Small intestine (tissue), 7 donors: ENCODE data around the gene TNC. TPM values are rescaled to one million over a fixed set of nuclear protein-coding genes. Genes with fewer than 3 reads are reported as not detected.

Experiments used
- DNase-seq, 2 donors: peaks; one replicate each; pipeline versions ENCODE4 v3.0.0 to v3.0.0-alpha.2; 2013
- FAIRE-seq: peaks from 2 replicates; lab custom pipeline; 2012; peaks lifted over from hg19 to GRCh38; lab: Jason Lieb, UNC
- H3K27ac ChIP-seq, 3 donors: one replicate each; pipeline ENCODE4 v1.5.1; 2013; ENCODE audit warnings: low read length in 2 of 3, mild to moderate bottlenecking in 2 of 3, control low read depth in 1 of 3, inconsistent platforms in 1 of 3, low read depth in 1 of 3, moderate library complexity in 1 of 3
- H3K27me3 ChIP-seq, 3 donors: one replicate each; pipeline ENCODE4 v1.6.1; 2013; ENCODE audit warnings: low read length in 3 of 3, inconsistent platforms in 1 of 3; ENCODE audit not compliant: control insufficient read depth in 3 of 3, insufficient read depth in 3 of 3
- H3K36me3 ChIP-seq, 3 donors: one replicate each; pipeline ENCODE4 v1.6.1; 2013; ENCODE audit warnings: low read length in 3 of 3, inconsistent platforms in 1 of 3, low read depth in 1 of 3, mild to moderate bottlenecking in 1 of 3, moderate library complexity in 1 of 3; ENCODE audit not compliant: control insufficient read depth in 3 of 3, insufficient read depth in 2 of 3
- H3K4me1 ChIP-seq, 3 donors: one replicate each; pipeline ENCODE4 v1.6.1; 2013; ENCODE audit warnings: low read length in 2 of 3, inconsistent platforms in 1 of 3, low read depth in 1 of 3, mild to moderate bottlenecking in 1 of 3, moderate library complexity in 1 of 3; ENCODE audit not compliant: control insufficient read depth in 3 of 3, insufficient read depth in 2 of 3
- H3K4me3 ChIP-seq, 3 donors: one replicate each; pipeline ENCODE4 v1.5.1; 2013; ENCODE audit warnings: low read length in 3 of 3, control low read depth in 1 of 3, inconsistent platforms in 1 of 3, low read depth in 1 of 3, mild to moderate bottlenecking in 1 of 3, moderate library complexity in 1 of 3
- H3K9me3 ChIP-seq, 2 donors: one replicate each; pipeline ENCODE4 v1.6.1; 2013; ENCODE audit warnings: low read depth in 1 of 2, low read length in 1 of 2; ENCODE audit not compliant: control insufficient read depth in 2 of 2, insufficient read depth in 1 of 2
- WGBS, 3 donors: extraction: QIAGEN DNeasy Blood & Tissue Kit; methylation state at CpG; one replicate each; pipeline ENCODE4 v1.1.7; 2013; 5-methylcytosine and 5-hydroxymethylcytosine counted together
- polyA plus RNA-seq, 4 donors: library from polyadenylated mRNA; stranded (reverse) in 3 of 4; unstranded in 1 of 4; fragments of 200-250 nt in 3 of 4; fragments of 120-200 nt in 1 of 4; gene quantifications; one replicate each; pipeline versions ENCODE4 v1.2.1 to v1.2.3, GENCODE V29; 2013
- donor health status: healthy with polysubstance abuse.
- donor health status: control.
- donor health status: control.
- donor health status: Bipolar disorder and iron deficiency.
- donor health status: healthy.

TNC gene
- polyA plus RNA-seq, 4 donors: 0.54 to 19.6 (median 3.9) TPM

DNA sequence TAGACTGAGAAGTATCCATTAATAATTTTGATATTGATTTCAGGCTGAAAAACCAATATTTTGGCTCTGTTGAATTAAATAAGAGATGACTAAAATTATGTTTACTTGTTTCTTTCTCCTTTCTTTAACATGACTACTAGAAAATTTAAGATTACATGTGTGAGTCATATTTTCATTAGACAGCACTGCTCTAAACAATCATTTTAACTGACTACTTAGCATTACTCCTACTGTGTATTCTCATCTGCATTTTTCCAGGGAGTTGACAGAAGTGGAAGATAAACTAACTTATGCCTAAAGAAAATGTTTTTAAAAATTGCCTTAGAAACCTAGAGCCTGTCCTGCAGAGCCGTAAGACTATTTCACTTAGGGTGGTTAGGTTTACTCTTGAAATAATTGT is 29.1 kb downstream of the TNC start:
- Histone ChIP-seq H3K4me1 (no peaks in the 10 kb centered on the region), H3K36me3 (no peaks in the 10 kb centered on the region), H3K9me3 (no peaks in the 10 kb centered on the region), H3K27me3 (no peaks in the 10 kb centered on the region), H3K4me3 (no peak overlapping the region), H3K27ac (no peak overlapping the region)
- 84 to 95% (median 92%) methylated on average over 1 of the region's 1 CpG for WGBS, 3 donors
- DNase-seq (no peak), FAIRE-seq (no peak)

DNA sequence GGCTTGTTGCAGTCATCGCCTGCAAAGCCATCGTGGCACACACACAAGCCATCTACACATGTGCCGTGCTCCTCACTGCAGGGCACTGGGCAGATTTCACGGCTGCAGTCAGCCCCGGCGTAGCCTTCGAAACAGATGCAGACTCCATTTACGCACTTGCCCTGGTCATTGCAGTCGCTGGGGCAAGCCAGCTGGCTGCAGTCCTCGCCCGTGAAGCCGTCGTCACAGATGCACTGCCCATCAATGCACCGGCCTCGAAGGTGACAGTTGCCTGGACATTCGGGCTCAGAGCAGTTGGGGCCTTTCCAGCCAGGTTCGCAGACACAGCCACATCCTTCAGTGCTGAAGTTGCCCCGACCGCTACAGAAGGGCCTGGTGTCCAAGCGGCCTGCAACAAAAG is 31.1 kb downstream of the TNC start:
- no peak for DNase-seq
- H3K9me3 ChIP-seq: no peaks in the 10 kb centered on the region
- 94 to 95% (median 95%) methylated on average over 20 of the region's 20 CpGs for WGBS, 3 donors
- no peak overlapping the region for H3K27ac ChIP-seq
- FAIRE-seq: no peak
- no peaks in the 10 kb centered on the region for H3K27me3 ChIP-seq
- H3K4me1 ChIP-seq: no peaks in the 10 kb centered on the region
- no peak overlapping the region for H3K4me3 ChIP-seq
- H3K36me3 ChIP-seq: no peaks in the 10 kb centered on the region

DNA sequence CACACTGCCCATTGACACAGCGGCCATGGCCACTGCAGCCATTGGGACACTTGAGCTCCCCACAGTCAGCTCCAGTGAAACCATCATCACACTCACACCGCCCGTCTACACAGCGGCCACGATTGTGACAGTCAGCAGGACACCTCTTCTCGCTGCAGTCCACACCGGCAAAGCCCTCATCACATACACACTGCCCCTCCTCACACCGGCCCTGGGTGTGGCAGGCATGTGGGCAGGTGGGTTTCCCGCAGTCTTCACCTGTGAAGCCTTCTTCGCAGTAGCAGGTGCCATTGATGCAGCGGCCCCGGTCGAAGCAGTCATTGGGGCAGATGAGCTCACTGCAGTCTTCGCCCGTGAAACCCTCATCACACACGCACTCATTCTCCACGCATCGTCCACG is 31.5 kb downstream of the TNC start:
- no peak for FAIRE-seq
- H3K4me1 ChIP-seq: no peaks in the 10 kb centered on the region
- DNase-seq: no peak
- H3K27me3 ChIP-seq: no peaks in the 10 kb centered on the region
- WGBS, 3 donors: 96 to 97% (median 96%) methylated on average over 19 of the region's 19 CpGs
- H3K9me3 ChIP-seq: no peaks in the 10 kb centered on the region
- no peak overlapping the region for H3K4me3 ChIP-seq
- H3K27ac ChIP-seq: no peak overlapping the region
- H3K36me3 ChIP-seq: no peaks in the 10 kb centered on the region

DNA sequence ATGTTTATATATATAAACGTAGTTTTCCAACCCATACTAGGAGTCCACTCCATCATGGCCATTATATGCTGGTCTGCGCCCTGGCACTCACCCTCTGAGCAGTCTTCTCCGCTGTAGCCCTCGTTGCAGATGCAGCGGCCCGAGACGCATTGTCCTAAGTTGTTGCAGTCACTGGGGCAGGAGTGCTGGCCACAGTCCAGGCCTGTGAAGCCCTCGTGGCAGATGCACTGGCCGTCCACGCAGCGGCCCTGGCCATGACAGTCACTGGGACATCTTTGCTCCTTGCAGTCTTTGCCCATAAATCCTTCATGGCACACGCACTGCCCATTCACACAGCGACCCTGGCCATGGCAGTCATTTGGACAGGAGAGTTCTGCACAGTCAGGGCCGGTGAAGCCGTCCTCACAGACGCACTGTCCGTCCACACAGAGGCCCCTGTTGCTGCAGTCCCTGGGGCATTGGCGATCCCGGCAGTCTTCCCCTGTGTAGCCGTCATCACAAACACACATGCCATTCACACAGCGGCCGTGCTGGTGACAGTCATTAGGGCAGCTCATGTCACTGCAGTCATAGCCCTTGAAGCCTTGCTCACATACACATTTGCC is 32.1 kb downstream of the TNC start:
- DNase-seq (no peak), FAIRE-seq (no peak)
- Histone ChIP-seq H3K36me3 (no peaks in the 10 kb centered on the region), H3K4me3 (no peak overlapping the region), H3K27me3 (no peaks in the 10 kb centered on the region), H3K27ac (no peak overlapping the region), H3K4me1 (no peaks in the 10 kb centered on the region), H3K9me3 (no peaks in the 10 kb centered on the region)
- WGBS, 3 donors: 91% methylated on average over 22 of the region's 22 CpGs

DNA sequence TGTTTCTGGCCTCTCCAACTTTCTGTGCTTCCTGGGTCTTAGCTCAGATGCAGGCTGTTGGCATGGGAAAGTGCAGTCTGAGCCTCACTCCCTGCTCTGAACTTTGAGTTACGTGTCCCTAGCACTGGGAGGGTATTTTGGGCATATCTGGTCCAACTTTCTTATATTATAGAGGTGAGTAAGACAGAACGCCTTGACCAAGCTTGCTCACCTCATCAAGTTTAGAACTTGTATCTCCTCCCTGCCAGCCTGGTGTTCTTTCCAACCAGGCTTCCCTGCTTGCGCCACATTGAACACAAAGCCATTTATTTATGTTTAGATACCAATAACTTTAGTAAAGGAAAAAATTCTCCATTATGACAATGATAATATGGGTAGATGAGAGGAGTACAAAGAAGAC is 33.2 kb downstream of the TNC start:
- 75 to 82% (median 79%) methylated on average over 3 of the region's 3 CpGs for WGBS, 3 donors
- H3K27me3 ChIP-seq: no peaks in the 10 kb centered on the region
- no peak overlapping the region for H3K27ac ChIP-seq
- no peaks in the 10 kb centered on the region for H3K9me3 ChIP-seq
- H3K4me1 ChIP-seq: no peaks in the 10 kb centered on the region
- H3K36me3 ChIP-seq: no peaks in the 10 kb centered on the region
- DNase-seq: no peak
- no peak overlapping the region for H3K4me3 ChIP-seq
- no peak for FAIRE-seq

DNA sequence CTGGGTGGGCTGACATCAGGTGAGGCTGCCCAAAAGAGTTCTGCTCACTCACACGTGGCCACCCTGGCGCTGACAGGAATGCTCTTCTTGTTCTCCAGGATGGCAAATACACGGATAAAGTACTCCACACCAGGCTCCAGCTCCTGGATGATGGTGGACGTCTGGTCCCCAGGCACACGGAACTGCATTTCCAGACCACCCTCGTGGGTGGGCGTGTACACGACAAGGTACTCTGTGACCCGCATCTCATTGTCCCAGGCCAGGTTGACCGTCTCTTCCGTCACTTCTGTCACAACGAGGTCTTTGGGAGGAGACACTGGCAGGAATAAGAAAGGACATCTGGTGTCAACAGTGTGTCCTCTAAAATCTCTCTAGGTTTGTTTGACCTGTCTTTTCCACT is 33.8 kb downstream of the TNC start:
- H3K27ac ChIP-seq: no peak overlapping the region
- no peak overlapping the region for H3K4me3 ChIP-seq
- no peaks in the 10 kb centered on the region for H3K9me3 ChIP-seq
- no peaks in the 10 kb centered on the region for H3K4me1 ChIP-seq
- WGBS, 3 donors: 82 to 90% (median 85%) methylated on average over 12 of the region's 12 CpGs
- DNase-seq (no peak), FAIRE-seq (no peak)
- no peaks in the 10 kb centered on the region for H3K27me3 ChIP-seq
- H3K36me3 ChIP-seq: no peaks in the 10 kb centered on the region

DNA sequence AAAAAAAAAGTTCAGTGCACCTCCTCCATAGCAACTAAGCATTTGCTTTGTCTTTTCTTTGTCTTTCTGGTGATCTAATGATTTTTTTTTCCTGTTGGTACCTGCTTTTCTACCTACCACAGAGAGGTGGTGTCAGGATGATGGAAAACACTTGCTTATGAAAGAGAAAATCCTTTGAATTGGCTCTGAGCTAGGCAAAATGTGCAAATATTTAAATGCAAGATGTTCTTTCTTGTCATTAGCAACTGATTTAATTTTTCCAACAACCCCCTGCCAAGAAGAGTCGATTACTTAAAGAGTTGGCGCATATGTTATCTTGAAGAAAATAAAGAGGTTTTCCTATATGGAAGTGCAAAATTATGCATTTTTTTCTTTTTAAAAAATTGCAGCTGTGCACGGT is 37.7 kb downstream of the TNC start:
- no peaks in the 10 kb centered on the region for H3K9me3 ChIP-seq
- peaks cover 0 to 2% (median 0%) of the 10 kb centered on the region in 3 donors for H3K36me3 ChIP-seq
- DNase-seq (no peak), FAIRE-seq (no peak)
- 75 to 88% (median 88%) methylated on average over 3 of the region's 3 CpGs for WGBS, 3 donors
- no peaks in the 10 kb centered on the region for H3K4me1 ChIP-seq
- H3K4me3 ChIP-seq: no peak overlapping the region
- peaks cover 0 to 4% (median 0%) of the 10 kb centered on the region in 3 donors for H3K27me3 ChIP-seq
- no peak overlapping the region for H3K27ac ChIP-seq

DNA sequence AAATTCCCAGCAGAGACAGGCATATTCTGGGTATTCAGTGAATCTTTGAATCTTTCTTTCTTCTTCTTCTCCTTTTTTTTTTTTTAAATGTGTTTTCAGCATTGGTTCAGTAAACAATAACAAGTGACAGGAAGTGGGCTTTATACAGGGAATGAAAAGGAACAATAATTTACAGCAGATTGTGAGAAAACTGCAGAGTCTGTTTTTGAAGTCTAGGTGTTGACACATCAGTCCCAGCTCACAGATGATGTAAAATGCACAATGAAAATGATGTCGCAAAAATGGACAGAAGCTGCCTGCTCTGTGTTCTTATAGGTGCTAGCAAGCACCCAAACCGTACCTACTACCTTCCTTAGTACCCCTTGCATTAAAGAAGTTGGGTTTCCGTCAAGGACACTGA is 38.8 kb downstream of the TNC start:
- 77 to 88% (median 82%) methylated on average over 3 of the region's 3 CpGs for WGBS, 3 donors
- FAIRE-seq: no peak

DNA sequence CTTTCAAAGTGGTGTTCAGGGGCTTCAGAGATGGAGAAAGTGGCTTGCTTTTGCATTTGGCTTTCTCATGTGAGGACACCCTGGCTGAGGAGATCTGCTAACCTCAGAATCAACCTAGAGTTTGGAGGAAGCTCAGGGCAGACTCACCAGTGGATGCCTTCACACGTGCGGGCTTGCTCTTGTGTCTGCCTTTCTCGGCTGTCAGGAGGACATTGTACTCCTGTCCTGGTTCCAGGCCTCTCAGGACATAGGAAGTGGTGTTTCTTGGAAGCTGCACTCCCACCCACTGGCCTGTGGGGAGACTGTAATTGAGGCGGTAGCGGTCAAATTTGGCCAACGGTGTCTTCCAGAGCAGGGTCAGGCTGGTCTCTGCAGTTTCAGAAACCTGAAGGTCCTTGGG is 44.5 kb downstream of the TNC start:
- Histone ChIP-seq H3K4me1 (peaks cover 0 to 4% (median 0%) of the 10 kb centered on the region in 3 donors), H3K27ac (no peak overlapping the region), H3K9me3 (no peaks in the 10 kb centered on the region), H3K36me3 (peaks cover 0 to 5% (median 0%) of the 10 kb centered on the region in 3 donors), H3K4me3 (no peak overlapping the region), H3K27me3 (peaks cover 0 to 6% (median 0%) of the 10 kb centered on the region in 3 donors)
- DNase-seq (no peak), FAIRE-seq (no peak)
- 81 to 96% (median 88%) methylated on average over 6 of the region's 6 CpGs for WGBS, 3 donors

More for the DNA sequence above, 38.8 kb downstream of the TNC start:
- H3K36me3 ChIP-seq: peaks cover 0 to 2% (median 0%) of the 10 kb centered on the region in 3 donors
- no peak overlapping the region for H3K4me3 ChIP-seq
- H3K27me3 ChIP-seq: peaks cover 0 to 4% (median 0%) of the 10 kb centered on the region in 3 donors
- H3K27ac ChIP-seq: no peak overlapping the region
- H3K4me1 ChIP-seq: no peaks in the 10 kb centered on the region
- no peak for DNase-seq
- no peaks in the 10 kb centered on the region for H3K9me3 ChIP-seq
